ENCODE results near the gene ABCC1. TPM values are rescaled to one million over a fixed set of nuclear protein-coding genes. Genes with fewer than 3 reads are reported as not detected.

ABCC1 gene
- total RNA-seq, 2 experiments from 2014 or later = 42.9 to 44.8 TPM

DNA sequence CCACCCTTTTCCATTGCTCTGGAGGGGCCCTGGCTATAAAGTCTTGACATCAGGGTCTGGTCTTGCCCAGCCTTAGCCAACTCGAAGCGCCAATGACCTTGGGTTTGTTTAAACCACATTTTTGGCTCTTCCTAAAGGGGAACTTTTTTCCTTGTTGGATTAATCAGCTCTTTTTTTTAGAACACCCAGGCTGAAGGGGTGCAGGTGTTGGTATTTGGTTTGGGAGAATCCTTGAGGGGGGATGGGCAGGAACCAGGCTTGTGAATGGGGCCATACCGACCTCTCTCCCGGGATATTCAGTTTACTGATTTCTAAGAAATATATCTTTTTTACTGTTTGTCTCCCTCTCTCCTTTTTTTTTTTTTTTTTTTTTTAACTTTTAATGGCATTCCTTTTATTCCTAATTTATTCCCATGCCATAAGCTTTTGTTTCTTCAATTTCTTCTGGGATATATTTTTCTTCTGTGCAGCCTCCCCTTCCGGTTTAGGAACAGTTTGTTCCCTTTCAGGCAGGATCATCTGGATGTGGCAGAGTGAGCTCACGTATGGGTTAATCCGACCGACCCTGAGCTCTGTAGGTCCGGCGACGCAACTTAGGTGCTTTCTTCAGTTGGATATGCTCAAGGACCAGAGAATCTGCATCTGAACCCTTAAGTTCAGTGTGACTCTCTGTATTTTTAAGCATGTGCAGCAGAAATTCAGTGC is 144.4 kb downstream of the ABCC1 start:
- ATAC-seq (ENCODE audit: poor library complexity) (no peak), DNase-seq (no peak)
- no peaks in the 10 kb centered on the region for H3K4me1 Mint-ChIP-seq (ENCODE audit: low read depth)
- no peak overlapping the region for H3K4me3 Mint-ChIP-seq
- Histone ChIP-seq H3K9me3 (ENCODE audit: control insufficient read depth in 1 of 2, insufficient read depth in 1 of 2, low read length in 2 of 2) (no peaks in the 10 kb centered on the region), H3K4me1 (ENCODE audit: insufficient read depth, low read length) (no peaks in the 10 kb centered on the region), H3K27ac (ENCODE audit: low read depth in 1 of 2, low read length in 2 of 2) (no peak overlapping the region), H3K4me3 (ENCODE audit: low read length) (no peak overlapping the region), H3K27me3 (ENCODE audit: control insufficient read depth in 1 of 2, insufficient read depth in 2 of 2, low read length in 2 of 2) (no peaks in the 10 kb centered on the region), H3K36me3 (ENCODE audit: insufficient read depth, low read length) (peaks cover 61% of the 10 kb centered on the region)
- POLR2A ChIA-PET = interaction anchor here (0.6 kb wide), 2 partner anchors 168 to 459 kb away, joined by 3 read pairs; no protein-coding TSS in a partner anchor
- CTCF ChIA-PET = no interaction called here
- intact Hi-C loops (cut with DNase I, micrococcal nuclease) = no loop called here
- H3K27ac Mint-ChIP-seq = no peak overlapping the region
- peaks cover 81% of the 10 kb centered on the region for H3K36me3 Mint-ChIP-seq (ENCODE audit: low read depth)
- H3K9me3 Mint-ChIP-seq = no peaks in the 10 kb centered on the region
- TF ChIP-seq, protein P1, sequence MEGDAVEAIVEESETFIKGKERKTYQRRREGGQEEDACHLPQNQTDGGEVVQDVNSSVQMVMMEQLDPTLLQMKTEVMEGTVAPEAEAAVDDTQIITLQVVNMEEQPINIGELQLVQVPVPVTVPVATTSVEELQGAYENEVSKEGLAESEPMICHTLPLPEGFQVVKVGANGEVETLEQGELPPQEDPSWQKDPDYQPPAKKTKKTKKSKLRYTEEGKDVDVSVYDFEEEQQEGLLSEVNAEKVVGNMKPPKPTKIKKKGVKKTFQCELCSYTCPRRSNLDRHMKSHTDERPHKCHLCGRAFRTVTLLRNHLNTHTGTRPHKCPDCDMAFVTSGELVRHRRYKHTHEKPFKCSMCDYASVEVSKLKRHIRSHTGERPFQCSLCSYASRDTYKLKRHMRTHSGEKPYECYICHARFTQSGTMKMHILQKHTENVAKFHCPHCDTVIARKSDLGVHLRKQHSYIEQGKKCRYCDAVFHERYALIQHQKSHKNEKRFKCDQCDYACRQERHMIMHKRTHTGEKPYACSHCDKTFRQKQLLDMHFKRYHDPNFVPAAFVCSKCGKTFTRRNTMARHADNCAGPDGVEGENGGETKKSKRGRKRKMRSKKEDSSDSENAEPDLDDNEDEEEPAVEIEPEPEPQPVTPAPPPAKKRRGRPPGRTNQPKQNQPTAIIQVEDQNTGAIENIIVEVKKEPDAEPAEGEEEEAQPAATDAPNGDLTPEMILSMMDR (IDR thresholded peaks at IDR 0.05) = no peak
- H3K27me3 Mint-ChIP-seq = no peaks in the 10 kb centered on the region

DNA sequence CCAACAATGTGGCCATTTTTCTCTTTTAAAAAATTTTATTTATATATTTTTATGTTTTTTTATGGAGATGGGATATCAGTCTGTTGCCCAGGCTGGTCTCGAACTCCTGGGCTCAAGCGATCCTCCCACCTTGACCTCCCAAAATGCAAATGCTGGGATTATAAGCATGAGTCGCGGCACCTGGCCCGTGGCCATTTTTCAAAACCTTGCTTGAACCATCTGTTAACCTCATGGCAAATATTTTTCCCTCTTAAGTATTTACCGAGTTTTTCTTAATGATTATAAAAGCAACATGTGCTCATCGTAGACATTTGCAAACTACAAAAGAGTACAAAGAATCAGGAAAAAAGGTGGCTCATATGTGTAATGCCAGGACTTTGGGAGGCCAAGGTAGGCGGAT is 146.2 kb downstream of the ABCC1 start:
- H3K4me1 Mint-ChIP-seq (ENCODE audit: low read depth) = no peaks in the 10 kb centered on the region
- peaks cover 71% of the 10 kb centered on the region for H3K36me3 Mint-ChIP-seq (ENCODE audit: low read depth)
- TF ChIP-seq, protein P1 (IDR thresholded peaks at IDR 0.05) = no peak
- Histone ChIP-seq H3K4me1 (ENCODE audit: insufficient read depth, low read length) (no peaks in the 10 kb centered on the region), H3K4me3 (ENCODE audit: low read length) (no peak overlapping the region), H3K36me3 (ENCODE audit: insufficient read depth, low read length) (peaks cover 52% of the 10 kb centered on the region), H3K27ac (ENCODE audit: low read depth in 1 of 2, low read length in 2 of 2) (no peak overlapping the region), H3K27me3 (ENCODE audit: control insufficient read depth in 1 of 2, insufficient read depth in 2 of 2, low read length in 2 of 2) (no peaks in the 10 kb centered on the region), H3K9me3 (ENCODE audit: control insufficient read depth in 1 of 2, insufficient read depth in 1 of 2, low read length in 2 of 2) (no peaks in the 10 kb centered on the region)
- DNase-seq = no peak
- H3K27me3 Mint-ChIP-seq = no peaks in the 10 kb centered on the region
- ATAC-seq (ENCODE audit: poor library complexity) = no peak
- intact Hi-C loops (cut with DNase I, micrococcal nuclease) = no loop called here
- CTCF ChIA-PET = no interaction called here
- no peak overlapping the region for H3K4me3 Mint-ChIP-seq
- POLR2A ChIA-PET = no interaction called here
- H3K27ac Mint-ChIP-seq = no peak overlapping the region
- no peaks in the 10 kb centered on the region for H3K9me3 Mint-ChIP-seq

DNA sequence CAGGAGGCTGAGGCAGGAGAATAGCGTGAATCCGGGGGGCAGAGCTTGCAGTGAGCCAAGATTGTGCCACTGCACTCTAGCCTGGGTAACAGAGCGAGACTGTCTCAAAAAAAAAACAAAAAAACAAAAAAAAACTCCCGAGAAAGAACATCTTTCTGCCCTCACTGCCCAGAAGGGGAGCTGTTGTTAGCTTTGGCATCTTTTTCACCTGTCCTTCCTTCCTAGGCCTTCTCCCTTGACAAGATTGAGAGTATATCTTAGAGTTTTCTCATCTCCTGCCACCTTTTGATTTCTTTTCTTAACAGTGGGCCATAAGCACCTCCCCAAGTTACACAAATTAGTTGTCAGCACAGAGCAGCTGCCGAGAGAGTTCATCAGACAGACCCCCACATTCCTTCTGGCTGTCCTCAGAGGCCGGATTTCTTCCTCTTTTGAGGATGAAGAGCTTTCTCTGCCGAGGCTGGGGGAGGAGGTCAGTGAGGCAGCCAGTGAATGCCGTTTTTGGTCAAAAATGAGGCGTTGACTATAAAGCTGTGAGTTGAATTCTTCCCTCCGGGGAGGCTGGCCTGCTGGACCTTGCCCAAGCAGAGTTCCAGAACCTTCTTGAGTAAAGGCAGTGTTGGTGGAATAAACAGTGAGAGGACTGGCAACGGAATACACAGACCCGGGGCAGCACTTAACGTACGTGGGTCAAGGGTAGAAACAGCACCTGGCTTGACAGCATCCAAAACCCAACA is 146.9 kb downstream of the ABCC1 start:
- H3K9me3 Mint-ChIP-seq = no peaks in the 10 kb centered on the region
- ChIA-PET POLR2A (no interaction called here), CTCF (no interaction called here)
- Histone ChIP-seq H3K4me3 (ENCODE audit: low read length) (no peak overlapping the region), H3K9me3 (ENCODE audit: control insufficient read depth in 1 of 2, insufficient read depth in 1 of 2, low read length in 2 of 2) (no peaks in the 10 kb centered on the region), H3K36me3 (ENCODE audit: insufficient read depth, low read length) (peaks cover 47% of the 10 kb centered on the region), H3K27me3 (ENCODE audit: control insufficient read depth in 1 of 2, insufficient read depth in 2 of 2, low read length in 2 of 2) (no peaks in the 10 kb centered on the region), H3K27ac (ENCODE audit: low read depth in 1 of 2, low read length in 2 of 2) (no peak overlapping the region), H3K4me1 (ENCODE audit: insufficient read depth, low read length) (no peaks in the 10 kb centered on the region)
- intact Hi-C loops (cut with DNase I, micrococcal nuclease) = no loop called here
- H3K27ac Mint-ChIP-seq = no peak overlapping the region
- H3K4me1 Mint-ChIP-seq (ENCODE audit: low read depth) = no peaks in the 10 kb centered on the region
- no peak for DNase-seq
- no peak overlapping the region for H3K4me3 Mint-ChIP-seq
- no peaks in the 10 kb centered on the region for H3K27me3 Mint-ChIP-seq
- ATAC-seq (ENCODE audit: poor library complexity) = no peak
- TF ChIP-seq, protein P1 (IDR thresholded peaks at IDR 0.05) = no peak
- peaks cover 67% of the 10 kb centered on the region for H3K36me3 Mint-ChIP-seq (ENCODE audit: low read depth)

Data from CD4-positive, alpha-beta T cell (primary cell).